Astrocyte (in vitro differentiated cells and primary cell): ENCODE data around the gene TNRC18. TPM values are rescaled to one million over a fixed set of nuclear protein-coding genes. Genes with fewer than 3 reads are reported as not detected.
"Not testable (repeated sequence)": the region's sequence is repeated elsewhere in the genome, so short reads cannot be mapped to it uniquely, and the experiment has no call there.

ENCODE experiments used
- DNase-seq: peaks from one replicate; pipeline ENCODE4 v3.0.0-alpha.2; 2010; ENCODE audit warnings: low read depth
- FAIRE-seq: peaks from 2 replicates; lab custom pipeline; 2011; peaks lifted over from hg19 to GRCh38; lab: Jason Lieb, UNC
- H2AFZ ChIP-seq: 2 replicates; pipeline ENCODE4 v1.6.0; 2012; ENCODE audit warnings: low read depth, low read length, inconsistent platforms
- H3K27ac ChIP-seq: 2 replicates; pipeline ENCODE4 v1.5.1; 2011; ENCODE audit warnings: low read depth, low read length, inconsistent platforms
- H3K27me3 ChIP-seq: 2 replicates; pipeline ENCODE4 v1.6.0; 2011; ENCODE audit warnings: low read length, inconsistent platforms; ENCODE audit not compliant: insufficient read depth
- H3K36me3 ChIP-seq: 2 replicates; pipeline ENCODE4 v1.5.1; 2011; ENCODE audit warnings: low read length, inconsistent platforms; ENCODE audit not compliant: insufficient read depth
- H3K4me1 ChIP-seq: 2 replicates; pipeline ENCODE4 v1.5.1; 2011; ENCODE audit warnings: low read length, inconsistent platforms; ENCODE audit not compliant: insufficient read depth
- H3K4me2 ChIP-seq: 2 replicates; pipeline ENCODE4 v1.6.0; 2012; ENCODE audit warnings: low read length, inconsistent platforms
- H3K4me3 ChIP-seq: 2 replicates; pipeline ENCODE4 v1.5.1; 2011; ENCODE audit warnings: low read depth, mild to moderate bottlenecking, low read length, inconsistent platforms; ENCODE audit not compliant: insufficient read depth
- H3K79me2 ChIP-seq: 2 replicates; pipeline ENCODE4 v1.6.0; 2012; ENCODE audit warnings: mild to moderate bottlenecking, low read length, inconsistent platforms; ENCODE audit not compliant: insufficient read depth
- H3K9ac ChIP-seq: 2 replicates; pipeline ENCODE4 v1.6.0; 2012; ENCODE audit warnings: mild to moderate bottlenecking, low read length, inconsistent platforms
- H3K9me3 ChIP-seq: 2 replicates; pipeline ENCODE4 v1.5.1; 2012; ENCODE audit warnings: low read depth, mild to moderate bottlenecking, low read length, inconsistent platforms; ENCODE audit not compliant: insufficient read depth
- H4K20me1 ChIP-seq: 2 replicates; pipeline ENCODE4 v1.6.0; 2012; ENCODE audit warnings: low read length, inconsistent platforms; ENCODE audit not compliant: insufficient read depth
- H3K27ac Mint-ChIP-seq: one replicate; pipeline ENCODE4 v1.8.0; 2021; ENCODE audit warnings: mild to moderate bottlenecking, mixed read lengths; ENCODE audit not compliant: unreplicated experiment
- H3K27me3 Mint-ChIP-seq: one replicate; pipeline ENCODE4 v1.8.0; 2021; ENCODE audit warnings: low read depth, mixed read lengths; ENCODE audit not compliant: unreplicated experiment
- H3K36me3 Mint-ChIP-seq: one replicate; pipeline ENCODE4 v1.8.0; 2021; ENCODE audit warnings: low read depth, mixed read lengths; ENCODE audit not compliant: unreplicated experiment
- H3K4me1 Mint-ChIP-seq: one replicate; pipeline ENCODE4 v1.8.0; 2021; ENCODE audit warnings: low read depth, mixed read lengths; ENCODE audit not compliant: unreplicated experiment
- H3K4me3 Mint-ChIP-seq: one replicate; pipeline ENCODE4 v1.8.0; 2021; ENCODE audit warnings: mild to moderate bottlenecking, moderate library complexity, mixed read lengths; ENCODE audit not compliant: unreplicated experiment
- H3K9me3 Mint-ChIP-seq: one replicate; pipeline ENCODE4 v1.8.0; 2021; ENCODE audit warnings: mild to moderate bottlenecking, mixed read lengths; ENCODE audit not compliant: unreplicated experiment
- CTCF ChIP-seq: IDR thresholded peaks from 2 replicates; pipeline ENCODE4 v1.5.1; 2011; ENCODE audit warnings: low read depth, mild to moderate bottlenecking, inconsistent platforms, low read length, moderate library complexity; ENCODE audit not compliant: insufficient read depth
- EZH2 ChIP-seq: IDR thresholded peaks from 2 replicates; pipeline ENCODE4 v1.6.1; 2012; ENCODE audit warnings: mild to moderate bottlenecking, low read length, inconsistent platforms; ENCODE audit not compliant: insufficient read depth
- total RNA-seq: library from RNA; stranded (reverse); gene quantifications from 2 replicates; pipeline ENCODE4 v1.2.1, GENCODE V29; 2021

The TNRC18 gene
- total RNA-seq, 1 donor from 2014 or later = 84.3 TPM

- no peaks in the 10 kb centered on the region for H3K79me2 ChIP-seq
- peaks cover 6% of the 10 kb centered on the region for H3K9me3 ChIP-seq
- H2AFZ ChIP-seq = no peak overlapping the region
- H3K27me3 ChIP-seq = no peaks in the 10 kb centered on the region
- DNase-seq (no peak), FAIRE-seq (no peak)
- H3K36me3 ChIP-seq = peaks cover 12% of the 10 kb centered on the region
- TF ChIP-seq EZH2 (no peak), CTCF (no peak)
- H3K4me1 ChIP-seq = no peaks in the 10 kb centered on the region
- Mint-ChIP-seq H3K36me3 (peaks cover 34% of the 10 kb centered on the region), H3K4me1 (no peaks in the 10 kb centered on the region), H3K4me3 (no peak overlapping the region), H3K27ac (no peak overlapping the region), H3K27me3 (no peaks in the 10 kb centered on the region), H3K9me3 (peaks cover 8% of the 10 kb centered on the region)
- H3K4me2 ChIP-seq = no peak overlapping the region
- H3K9ac ChIP-seq = no peak overlapping the region
- no peak overlapping the region for H3K27ac ChIP-seq
- H3K4me3 ChIP-seq = no peak overlapping the region
- H4K20me1 ChIP-seq = peaks cover 3% of the 10 kb centered on the region
Measured at GRCh38 chr7:5315761-5316160, 107.9 kb downstream of the TNRC18 start.

DNA sequence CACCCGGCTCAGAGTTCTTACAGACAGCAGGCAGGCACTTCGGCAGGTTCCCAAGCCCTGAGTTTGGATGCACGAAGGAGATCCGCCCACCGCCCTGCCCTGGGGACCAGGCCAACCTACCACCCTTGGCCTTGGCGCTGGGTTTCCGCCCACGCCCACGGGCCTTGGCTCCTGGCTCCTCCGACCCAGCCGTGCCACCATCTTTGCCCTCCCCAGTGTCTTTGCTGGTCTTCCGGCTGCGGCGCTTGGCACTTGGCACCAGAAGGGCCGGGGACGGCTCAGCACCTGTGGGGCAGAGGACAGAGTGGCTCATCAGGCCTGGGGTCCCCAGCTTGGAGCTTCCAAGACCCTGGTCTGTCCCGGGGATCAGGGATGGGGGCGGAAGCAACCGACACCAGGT, 108.8 kb downstream of the TNRC18 start:
- Histone ChIP-seq H3K4me2 (no peak overlapping the region), H3K79me2 (no peaks in the 10 kb centered on the region), H3K27me3 (no peaks in the 10 kb centered on the region), H3K4me3 (no peak overlapping the region), H4K20me1 (peaks cover 6% of the 10 kb centered on the region), H3K27ac (no peak overlapping the region), H3K4me1 (no peaks in the 10 kb centered on the region), H3K36me3 (peaks cover 11% of the 10 kb centered on the region), H3K9me3 (peaks cover 6% of the 10 kb centered on the region), H2AFZ (no peak overlapping the region), H3K9ac (no peak overlapping the region)
- Mint-ChIP-seq H3K4me1 (no peaks in the 10 kb centered on the region), H3K27me3 (no peaks in the 10 kb centered on the region), H3K4me3 (no peak overlapping the region), H3K27ac (no peak overlapping the region), H3K36me3 (peaks cover 31% of the 10 kb centered on the region), H3K9me3 (peaks cover 8% of the 10 kb centered on the region)
- no peak for TF ChIP-seq EZH2
- no peak for TF ChIP-seq CTCF
- FAIRE-seq (no peak), DNase-seq (no peak)

- H3K4me1 ChIP-seq, H3K27ac Mint-ChIP-seq, H3K4me3 ChIP-seq, H3K4me2 ChIP-seq, H3K27me3 ChIP-seq, H2AFZ ChIP-seq, H3K79me2 ChIP-seq, H3K27ac ChIP-seq, H3K9ac ChIP-seq, H3K9me3 ChIP-seq, H3K4me1 Mint-ChIP-seq, H3K4me3 Mint-ChIP-seq, FAIRE-seq, H3K9me3 Mint-ChIP-seq, H3K27me3 Mint-ChIP-seq, H3K36me3 ChIP-seq, DNase-seq, H4K20me1 ChIP-seq: not testable (repeated sequence)
- peaks cover 21% of the 10 kb centered on the region for H3K36me3 Mint-ChIP-seq
Measured at GRCh38 chr7:5313076-5313885, 110.4 kb downstream of the TNRC18 start.

DNA sequence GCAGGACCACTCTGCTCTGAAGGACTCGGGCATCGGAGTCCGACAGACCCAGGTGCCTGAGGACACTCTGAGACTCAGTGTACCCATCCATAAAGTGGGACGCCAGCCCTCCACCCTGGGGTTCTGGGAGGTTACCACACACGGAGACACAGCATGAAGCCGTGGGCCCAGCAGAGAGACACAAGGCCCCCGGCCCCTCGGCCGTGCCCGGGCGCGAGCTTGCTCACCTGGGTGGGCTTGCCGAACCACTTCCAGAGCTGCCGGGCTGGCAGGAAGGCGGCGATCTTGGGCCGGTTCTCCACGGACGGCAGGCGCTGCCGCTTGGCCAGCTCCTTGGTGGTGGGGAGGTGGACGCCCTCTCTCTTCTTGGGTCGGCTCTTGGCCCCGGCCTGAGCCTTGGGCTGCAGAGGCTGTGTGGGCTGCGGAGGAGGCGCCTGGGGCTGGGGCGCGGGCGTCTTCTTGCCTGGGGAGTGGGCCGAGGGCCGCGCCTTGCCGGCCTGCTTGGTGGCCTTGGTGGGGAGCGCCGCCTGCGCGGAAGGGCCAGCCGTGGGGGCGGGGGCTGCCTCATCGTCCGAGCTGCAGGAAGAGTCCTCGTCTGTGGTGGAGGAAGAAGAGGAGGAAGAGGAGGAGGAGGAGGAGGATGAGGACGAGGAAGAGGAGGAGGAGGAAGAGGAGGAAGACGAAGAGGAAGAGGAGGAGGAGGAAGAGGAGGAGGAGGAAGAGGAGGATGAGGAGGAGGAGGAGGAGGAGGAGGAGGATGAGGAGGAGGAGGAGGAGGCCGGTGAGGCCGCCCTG, 111.2 kb downstream of the TNRC18 start:
- not testable (repeated sequence) for H3K79me2 ChIP-seq, H3K4me3 Mint-ChIP-seq, DNase-seq

More for the DNA sequence above, 111.2 kb downstream of the TNRC18 start:
- peaks cover 21% of the 10 kb centered on the region for H3K36me3 Mint-ChIP-seq
- H2AFZ ChIP-seq, H3K4me1 Mint-ChIP-seq, H3K36me3 ChIP-seq, H4K20me1 ChIP-seq, H3K9me3 ChIP-seq, FAIRE-seq, H3K27me3 Mint-ChIP-seq, H3K27me3 ChIP-seq, H3K27ac Mint-ChIP-seq, H3K4me2 ChIP-seq, H3K27ac ChIP-seq, H3K9me3 Mint-ChIP-seq, H3K9ac ChIP-seq, H3K4me3 ChIP-seq, H3K4me1 ChIP-seq: not testable (repeated sequence)
